Fibroblast of lung (primary cell): ENCODE results near the gene ARHGEF10L. TPM values are rescaled to one million over a fixed set of nuclear protein-coding genes. Genes with fewer than 3 reads are reported as not detected.

Experiments
- DNase-seq, 2 donors: peaks; one replicate each; pipeline versions ENCODE4 v3.0.0 to v3.0.0-alpha.2; 2010; ENCODE audit warnings: low read depth in 2 of 2
- H2AFZ ChIP-seq: 2 replicates; pipeline ENCODE4 v1.5.1; 2012; ENCODE audit warnings: low read length, control low read depth, inconsistent platforms
- H3K27ac ChIP-seq: 2 replicates; pipeline ENCODE4 v1.5.1; 2011; ENCODE audit warnings: low read length, control low read depth; ENCODE audit not compliant: insufficient read depth
- H3K27me3 ChIP-seq: 2 replicates; pipeline ENCODE4 v1.5.1; 2011; ENCODE audit warnings: mild to moderate bottlenecking, low read length; ENCODE audit not compliant: control insufficient read depth, insufficient read depth
- H3K36me3 ChIP-seq: 2 replicates; pipeline ENCODE4 v1.5.1; 2011; ENCODE audit warnings: low read length; ENCODE audit not compliant: control insufficient read depth, insufficient read depth
- H3K4me1 ChIP-seq: 2 replicates; pipeline ENCODE4 v1.5.1; 2011; ENCODE audit warnings: low read length; ENCODE audit not compliant: control insufficient read depth, insufficient read depth; ENCODE audit errors: extremely low read depth
- H3K4me2 ChIP-seq: 2 replicates; pipeline ENCODE4 v1.5.1; 2011; ENCODE audit warnings: low read length, control low read depth; ENCODE audit not compliant: insufficient read depth; ENCODE audit errors: extremely low read depth
- H3K4me3 ChIP-seq, 4 experiments: fragments of 200-600 bp in 1 of 4; sonication (generic) in 1 of 4; replicated peaks in 1 of 4; 2 replicates each; pipeline ENCODE4 v1.5.1; 2011 to 2016; ENCODE audit warnings: low read length in 4 of 4, low read depth in 3 of 4, mild to moderate bottlenecking in 3 of 4, control low read depth in 2 of 4, inconsistent platforms in 1 of 4, mixed read lengths in 1 of 4; ENCODE audit not compliant: insufficient read depth in 1 of 4; ENCODE audit errors: control extremely low read depth in 1 of 4
- H3K79me2 ChIP-seq: 2 replicates; pipeline ENCODE4 v1.5.1; 2012; ENCODE audit warnings: mild to moderate bottlenecking, low read length, inconsistent platforms; ENCODE audit not compliant: control insufficient read depth, insufficient read depth
- H3K9ac ChIP-seq: 2 replicates; pipeline ENCODE4 v1.5.1; 2011; ENCODE audit warnings: mild to moderate bottlenecking, low read length, control low read depth; ENCODE audit not compliant: insufficient read depth
- H3K9me3 ChIP-seq: 2 replicates; pipeline ENCODE4 v1.5.1; 2012; ENCODE audit warnings: low read depth, low read length; ENCODE audit not compliant: control insufficient read depth, insufficient read depth
- H4K20me1 ChIP-seq: 2 replicates; pipeline ENCODE4 v1.5.1; 2011; ENCODE audit warnings: low read length; ENCODE audit not compliant: control insufficient read depth, insufficient read depth; ENCODE audit errors: extremely low read depth
- CTCF ChIP-seq, 2 donors: IDR thresholded peaks in 1 of 2; conservative IDR thresholded peaks in 1 of 2; 1 replicate in 1 of 2; 2 replicates in 1 of 2; pipeline ENCODE4 v1.5.1; 2011 to 2012; ENCODE audit warnings: low read length in 2 of 2, control low read depth in 1 of 2, inconsistent platforms in 1 of 2, low read depth in 1 of 2, mild to moderate bottlenecking in 1 of 2
- EZH2 ChIP-seq: IDR thresholded peaks from 2 replicates; pipeline ENCODE4 v1.5.1; 2012; ENCODE audit warnings: low read length, control low read depth, mild to moderate bottlenecking; ENCODE audit errors: missing control alignments
- polyA plus RNA-seq, 2 donors: library from polyadenylated mRNA; depleted of rRNA in 1 of 2; stranded (reverse) in 1 of 2; unstranded in 1 of 2; fragments of >200 nt; gene quantifications; 2 replicates each; pipeline ENCODE4 v1.2.1, GENCODE V29; 2011 to 2012; ENCODE audit warnings: missing spikeins in 1 of 2
- total RNA-seq: library from RNA; depleted of rRNA; stranded (reverse); fragments of >200 nt; gene quantifications from 2 replicates; pipeline ENCODE4 v1.2.1, GENCODE V29; 2014

Gene ARHGEF10L
- total and polyA plus RNA-seq, 2 donors (not counting 1 experiment from before 2014, with no cell fraction given): 11.2 to 24.3 TPM

GRCh38 chr1:17640393-17640792 lies 100.9 kb downstream of the ARHGEF10L start:
- DNase-seq: no peak
- H3K9ac ChIP-seq: no peak overlapping the region
- H3K4me1 ChIP-seq: no peaks in the 10 kb centered on the region
- H2AFZ ChIP-seq: no peak overlapping the region
- TF ChIP-seq EZH2 (no peak), CTCF (conservative IDR thresholded peaks at IDR 0.05 in 1 of 2, IDR thresholded peaks at IDR 0.05 in 1 of 2; ENCODE audit: low read depth in 1 of 2, low read length in 2 of 2) (no peak)
- H3K4me2 ChIP-seq: no peak overlapping the region
- no peak overlapping the region for H3K4me3 ChIP-seq
- no peaks in the 10 kb centered on the region for H3K79me2 ChIP-seq
- peaks cover 1% of the 10 kb centered on the region for H4K20me1 ChIP-seq
- H3K36me3 ChIP-seq: peaks cover 20% of the 10 kb centered on the region
- no peak overlapping the region for H3K27ac ChIP-seq
- no peaks in the 10 kb centered on the region for H3K9me3 ChIP-seq
- H3K27me3 ChIP-seq: no peaks in the 10 kb centered on the region

DNA sequence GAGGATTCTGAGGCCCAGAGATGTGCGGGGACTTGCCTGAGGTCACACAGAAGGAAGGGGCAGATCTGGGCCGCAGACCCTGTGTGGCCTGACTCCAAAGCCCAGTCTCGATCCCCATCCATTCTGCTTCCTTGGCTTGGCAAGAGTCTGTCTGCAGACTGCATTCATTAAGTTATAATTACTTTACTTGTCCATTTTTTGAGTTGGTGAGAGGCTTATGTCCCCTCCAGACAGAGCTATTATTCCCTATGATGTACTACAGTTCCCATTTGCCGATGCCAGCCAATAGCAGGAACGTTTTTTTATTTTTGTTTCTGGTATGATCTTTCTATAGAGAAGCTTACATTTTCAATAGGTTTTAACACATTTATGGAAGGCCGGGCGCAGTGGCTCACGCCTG lies 101.5 kb downstream of the ARHGEF10L start:
- Histone ChIP-seq H3K4me3 (no peak overlapping the region), H3K9ac (no peak overlapping the region), H2AFZ (no peak overlapping the region), H4K20me1 (peaks cover 1% of the 10 kb centered on the region), H3K27ac (no peak overlapping the region), H3K36me3 (peaks cover 20% of the 10 kb centered on the region), H3K9me3 (no peaks in the 10 kb centered on the region), H3K79me2 (no peaks in the 10 kb centered on the region), H3K27me3 (no peaks in the 10 kb centered on the region), H3K4me1 (no peaks in the 10 kb centered on the region), H3K4me2 (no peak overlapping the region)
- no peak for DNase-seq
- TF ChIP-seq CTCF (conservative IDR thresholded peaks at IDR 0.05 in 1 of 2, IDR thresholded peaks at IDR 0.05 in 1 of 2; ENCODE audit: low read depth in 1 of 2, low read length in 2 of 2): no peak
- no peak for TF ChIP-seq EZH2

DNA sequence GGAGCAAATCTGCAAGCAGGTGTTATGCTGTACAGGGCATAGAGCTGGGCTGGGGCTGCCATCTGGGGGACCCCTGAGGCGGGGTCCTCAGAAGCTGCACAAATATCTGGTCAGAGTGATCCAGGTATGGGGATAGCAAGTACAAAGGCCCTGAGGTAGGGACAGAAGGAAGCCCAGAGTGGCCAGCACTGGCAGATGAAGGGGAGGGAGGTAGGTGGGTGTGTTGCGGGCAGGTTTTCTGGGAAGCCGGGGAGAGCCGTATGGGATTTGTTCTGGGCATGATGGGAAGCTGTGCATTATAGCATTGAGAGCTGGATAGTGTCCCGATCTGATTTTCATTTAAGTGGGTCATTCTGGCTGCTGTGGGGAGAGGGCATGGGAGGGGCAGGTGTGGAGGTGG lies 102.7 kb downstream of the ARHGEF10L start:
- Histone ChIP-seq H3K27ac (no peak overlapping the region), H2AFZ (no peak overlapping the region), H3K9ac (no peak overlapping the region), H3K4me3 (no peak overlapping the region), H3K27me3 (no peaks in the 10 kb centered on the region), H3K4me2 (no peak overlapping the region), H3K79me2 (no peaks in the 10 kb centered on the region), H4K20me1 (peaks cover 1% of the 10 kb centered on the region), H3K36me3 (peaks cover 15% of the 10 kb centered on the region), H3K4me1 (no peaks in the 10 kb centered on the region), H3K9me3 (no peaks in the 10 kb centered on the region)
- no peak for TF ChIP-seq CTCF (conservative IDR thresholded peaks at IDR 0.05 in 1 of 2, IDR thresholded peaks at IDR 0.05 in 1 of 2; ENCODE audit: low read depth in 1 of 2, low read length in 2 of 2)
- no peak for DNase-seq
